Calu3 (cell line): Measurements from ENCODE around the gene ATMIN. TPM values are rescaled to one million over a fixed set of nuclear protein-coding genes. Genes with fewer than 3 reads are reported as not detected.
A peak's percentile ranks its signal among the peaks of the same experiment; 100 is the strongest.

Experiments
- BruUV-seq: library from RNA; stranded (reverse); fragments of 400-500 nt; replicated peaks from 2 replicates; lab custom pipeline; 2021; lab: Mats Ljungman, UMichigan
- CTCF ChIA-PET: fragments of 300-600 bp; sonication (Branson Sonifier 250); formaldehyde crosslinking; loops from one replicate; lab custom pipeline; 2022; ENCODE audit warnings: antibody characterized with exemption; lab: Charles Lee
- DNase-seq: peaks from one replicate; pipeline ENCODE4 v3.0.0; 2022
- H3K27ac Mint-ChIP-seq: one replicate; pipeline ENCODE4 v1.8.0; 2022; ENCODE audit warnings: mixed read lengths; ENCODE audit not compliant: unreplicated experiment
- H3K27me3 Mint-ChIP-seq: one replicate; pipeline ENCODE4 v1.8.0; 2022; ENCODE audit warnings: mixed read lengths; ENCODE audit not compliant: unreplicated experiment
- H3K36me3 Mint-ChIP-seq: one replicate; pipeline ENCODE4 v1.8.0; 2022; ENCODE audit warnings: mild to moderate bottlenecking, moderate library complexity, mixed read lengths; ENCODE audit not compliant: insufficient read depth, unreplicated experiment
- H3K4me1 Mint-ChIP-seq: one replicate; pipeline ENCODE4 v1.8.0; 2022; ENCODE audit warnings: mild to moderate bottlenecking, low read depth, mixed read lengths; ENCODE audit not compliant: unreplicated experiment
- H3K4me3 Mint-ChIP-seq: one replicate; pipeline ENCODE4 v1.8.0; 2022; ENCODE audit warnings: mild to moderate bottlenecking, low read depth, moderate library complexity, mixed read lengths; ENCODE audit not compliant: unreplicated experiment
- H3K9me3 Mint-ChIP-seq: one replicate; pipeline ENCODE4 v1.8.0; 2022; ENCODE audit warnings: low read depth, mixed read lengths; ENCODE audit not compliant: unreplicated experiment
- CTCF ChIP-seq: fragments of 200-600 bp; IDR thresholded peaks from one replicate; pipeline ENCODE4 v1.8.0; 2022; ENCODE audit warnings: antibody characterized with exemption; ENCODE audit not compliant: unreplicated experiment
- intact Hi-C: fragments of 100-400 bp; cut with micrococcal nuclease; formaldehyde crosslinking; loops from one replicate; pipeline ENCODE4 v1.10.0; 2022; ENCODE audit not compliant: unreplicated experiment
- total RNA-seq: library from RNA; stranded (reverse); gene quantifications from 2 replicates; pipeline ENCODE4 v1.2.3, GENCODE V29; 2022

The ATMIN gene
- total RNA-seq, 1 experiment from 2014 or later, result 64.3 TPM

DNA sequence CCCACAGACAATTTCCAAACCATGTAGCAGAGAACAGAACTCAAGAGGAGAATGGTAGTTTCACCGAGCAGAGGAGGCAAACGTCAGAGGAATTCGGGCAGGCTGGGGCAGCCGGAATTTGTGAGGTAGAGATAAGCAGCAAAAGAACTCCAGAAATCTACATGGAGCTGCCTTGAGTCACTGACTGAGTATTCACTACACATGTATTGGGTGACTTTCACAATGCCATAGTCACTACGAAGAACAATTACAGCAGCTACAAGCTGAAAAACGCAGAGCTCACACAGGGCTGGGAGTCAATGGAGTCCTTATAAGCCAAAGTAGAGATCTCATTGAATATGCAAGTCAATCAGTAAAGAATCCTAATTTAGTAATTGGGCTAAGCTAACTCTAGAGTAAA is 42.3 kb upstream of the ATMIN start:
- intact Hi-C loops, result loop anchor here (2.0 kb wide), 1 partner anchor 17 kb away; no protein-coding TSS in a partner anchor
- peak overlapping the region; percentile 48 for H3K4me3 Mint-ChIP-seq
- no TSS peak for BruUV-seq
- H3K36me3 Mint-ChIP-seq, result peaks cover 11% of the 10 kb centered on the region
- H3K27ac Mint-ChIP-seq, result peak overlapping the region; percentile 75
- TF ChIP-seq CTCF, result no peak
- CTCF ChIA-PET, result interaction anchor here (0.6 to 2.0 kb wide), 4 partner anchors 11 to 109 kb away, joined by 3 to 7 read pairs (median 4); no protein-coding TSS in a partner anchor
- DNase-seq, result peak; percentile 35
- peaks cover 72% of the 10 kb centered on the region for H3K4me1 Mint-ChIP-seq
- H3K9me3 Mint-ChIP-seq, result no peaks in the 10 kb centered on the region
- no peaks in the 10 kb centered on the region for H3K27me3 Mint-ChIP-seq

GRCh38 chr16:80993834-80994233 is 41.8 kb upstream of the ATMIN start:
- peak overlapping the region; percentile 75 for H3K27ac Mint-ChIP-seq
- H3K27me3 Mint-ChIP-seq, result no peaks in the 10 kb centered on the region
- DNase-seq, result no peak
- H3K9me3 Mint-ChIP-seq, result no peaks in the 10 kb centered on the region
- intact Hi-C loops, result loop anchor here (2.0 kb wide), 1 partner anchor 17 kb away; no protein-coding TSS in a partner anchor
- BruUV-seq, result no TSS peak
- TF ChIP-seq CTCF, result no peak
- peaks cover 72% of the 10 kb centered on the region for H3K4me1 Mint-ChIP-seq
- H3K4me3 Mint-ChIP-seq, result peak overlapping the region; percentile 48
- CTCF ChIA-PET, result interaction anchor here (0.6 to 2.0 kb wide), 4 partner anchors 11 to 109 kb away, joined by 3 to 7 read pairs (median 4); no protein-coding TSS in a partner anchor
- peaks cover 11% of the 10 kb centered on the region for H3K36me3 Mint-ChIP-seq

DNA sequence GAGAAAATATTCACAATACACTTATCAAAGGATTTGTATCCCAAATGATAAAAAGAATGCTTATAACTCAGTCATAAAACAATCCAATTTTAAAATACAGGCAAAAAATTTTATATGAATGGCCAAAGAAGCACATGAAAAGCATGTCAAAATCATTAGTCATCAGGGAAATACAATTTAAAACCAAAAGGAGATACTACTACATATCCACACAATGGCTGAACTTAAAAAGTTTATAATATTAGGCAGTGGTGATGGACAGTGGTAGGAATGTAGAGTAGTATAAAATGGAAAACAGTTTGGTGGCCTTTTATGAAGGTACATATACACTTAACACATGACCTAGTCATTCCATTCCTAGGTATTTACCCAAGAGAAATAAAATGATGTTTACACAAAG is 41.2 kb upstream of the ATMIN start:
- no peaks in the 10 kb centered on the region for H3K27me3 Mint-ChIP-seq
- DNase-seq, result no peak
- peak overlapping the region; percentile 48 for H3K4me3 Mint-ChIP-seq
- intact Hi-C loops, result no loop called here
- H3K4me1 Mint-ChIP-seq, result peaks cover 72% of the 10 kb centered on the region
- H3K9me3 Mint-ChIP-seq, result no peaks in the 10 kb centered on the region
- CTCF ChIA-PET, result interaction anchor here (1.2 to 2.0 kb wide), 3 partner anchors 10 to 66 kb away, joined by 3 to 7 read pairs (median 4); no protein-coding TSS in a partner anchor
- no peak for TF ChIP-seq CTCF
- no TSS peak for BruUV-seq
- peaks cover 15% of the 10 kb centered on the region for H3K36me3 Mint-ChIP-seq
- peak overlapping the region; percentile 75 for H3K27ac Mint-ChIP-seq

DNA sequence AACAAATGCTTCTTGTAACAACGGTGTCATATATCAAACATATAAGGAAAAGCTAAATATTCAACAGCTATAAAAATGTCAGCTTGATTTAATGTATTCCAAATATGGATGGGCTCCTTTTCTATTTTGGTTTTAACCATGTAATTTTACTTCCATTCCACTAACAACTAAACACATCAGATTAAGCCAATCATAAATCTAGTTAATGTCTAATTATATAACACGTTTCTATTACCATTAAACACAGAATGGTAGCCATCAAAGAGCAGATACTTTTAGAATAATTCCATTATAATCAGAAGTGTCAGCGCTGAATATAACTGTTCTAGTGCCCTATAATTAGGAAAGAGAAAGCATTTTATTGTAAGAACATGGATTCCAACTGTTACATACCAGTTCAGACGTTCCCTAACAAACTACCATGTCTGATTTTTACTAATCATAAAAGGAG is 38.9 kb upstream of the ATMIN start:
- Mint-ChIP-seq H3K27me3 (no peaks in the 10 kb centered on the region), H3K9me3 (no peaks in the 10 kb centered on the region), H3K4me1 (peaks cover 68% of the 10 kb centered on the region), H3K27ac (peak overlapping the region; percentile 21), H3K36me3 (peaks cover 16% of the 10 kb centered on the region), H3K4me3 (peak overlapping the region; percentile 27)
- intact Hi-C loops, result no loop called here
- CTCF ChIA-PET, result interaction anchor here (0.8 to 1.8 kb wide), 2 partner anchors 22 to 72 kb away, joined by 3 to 4 read pairs; no protein-coding TSS in a partner anchor
- TF ChIP-seq CTCF, result no peak
- DNase-seq, result no peak
- BruUV-seq, result no TSS peak
